HG02840 (cell line): ENCODE results near the gene DCBLD2.
"Not testable (repeated sequence)": the region's sequence is repeated elsewhere in the genome, so short reads cannot be mapped to it uniquely, and the experiment has no call there.

ENCODE experiments used
- ATAC-seq: cut with Tn5 transposase; IDR thresholded peaks from one replicate; pipeline ENCODE4 v1.9.1; 2021; ENCODE audit warnings: mild to moderate bottlenecking, moderate library complexity, moderate number of reproducible peaks; ENCODE audit not compliant: unreplicated experiment, low FRiP score

Gene DCBLD2

DNA sequence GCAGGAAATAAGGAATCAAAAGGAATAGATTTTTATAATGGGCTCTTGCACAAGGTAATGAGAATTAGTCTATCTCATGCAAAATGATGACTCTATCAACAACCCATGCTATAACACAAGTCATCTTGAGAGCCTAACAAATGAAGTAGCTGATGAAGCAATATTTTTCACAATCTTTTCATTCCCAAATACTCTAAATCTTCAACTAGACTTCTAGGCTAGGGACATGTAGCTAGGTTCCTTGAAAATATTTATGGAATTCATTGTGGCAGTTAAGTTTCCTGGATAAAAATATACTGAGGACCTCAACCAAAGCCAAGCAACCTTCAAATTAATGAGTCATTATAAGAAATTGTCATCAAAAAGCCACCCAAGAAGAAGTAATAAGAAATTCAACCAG lies 55.4 kb downstream of the DCBLD2 start:
- no peak for ATAC-seq

DNA sequence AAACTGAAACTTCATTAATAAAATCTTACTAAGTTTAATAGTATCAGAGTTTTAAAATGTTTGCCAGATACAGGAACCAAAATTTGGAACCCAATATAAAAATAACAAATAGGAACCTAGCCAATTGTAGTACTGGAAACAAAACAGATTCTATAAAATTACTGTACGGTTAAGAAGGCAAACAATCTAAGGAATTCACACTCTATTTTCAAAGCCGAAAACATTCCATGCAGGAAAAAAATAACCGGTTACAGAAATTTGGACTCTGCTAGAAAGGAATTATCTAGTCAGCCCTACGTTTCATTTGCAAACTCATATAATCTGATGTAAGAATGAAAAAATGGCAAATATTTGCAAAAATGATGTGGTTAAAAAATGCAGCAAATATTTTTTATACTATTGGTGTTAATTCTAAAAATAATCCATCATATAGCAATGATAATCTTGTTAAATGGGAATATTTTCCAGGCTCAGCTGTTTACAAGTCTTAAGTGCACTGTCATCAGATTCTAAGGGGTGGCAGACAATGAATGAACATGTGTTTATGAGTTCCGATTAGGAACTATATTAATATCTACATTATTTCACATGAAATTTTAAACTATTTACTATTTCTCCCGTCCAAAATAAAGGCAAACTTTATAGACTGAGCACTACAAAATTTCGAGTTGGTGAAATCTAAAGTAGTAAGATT lies 58.1 kb downstream of the DCBLD2 start:
- no peak for ATAC-seq

DNA sequence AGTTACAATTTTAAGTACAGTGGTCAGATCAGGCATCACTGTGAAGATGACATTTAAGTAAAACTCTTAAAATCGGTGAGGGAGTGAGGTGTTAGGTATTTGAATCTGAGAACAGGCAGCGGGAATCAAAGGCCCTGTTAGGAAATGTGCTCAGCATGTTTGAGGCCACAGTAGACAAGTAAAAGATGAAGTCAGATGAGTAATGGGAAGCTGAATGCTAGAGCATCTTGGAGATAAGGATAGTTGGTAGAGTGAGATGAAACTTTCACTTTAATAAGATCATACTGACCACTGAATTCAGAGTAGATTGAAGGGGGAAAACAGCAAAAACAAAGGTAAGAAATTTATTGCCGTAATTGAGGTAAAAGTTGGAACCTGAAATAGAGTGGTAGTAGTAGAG lies 61.6 kb downstream of the DCBLD2 start:
- no peak for ATAC-seq

DNA sequence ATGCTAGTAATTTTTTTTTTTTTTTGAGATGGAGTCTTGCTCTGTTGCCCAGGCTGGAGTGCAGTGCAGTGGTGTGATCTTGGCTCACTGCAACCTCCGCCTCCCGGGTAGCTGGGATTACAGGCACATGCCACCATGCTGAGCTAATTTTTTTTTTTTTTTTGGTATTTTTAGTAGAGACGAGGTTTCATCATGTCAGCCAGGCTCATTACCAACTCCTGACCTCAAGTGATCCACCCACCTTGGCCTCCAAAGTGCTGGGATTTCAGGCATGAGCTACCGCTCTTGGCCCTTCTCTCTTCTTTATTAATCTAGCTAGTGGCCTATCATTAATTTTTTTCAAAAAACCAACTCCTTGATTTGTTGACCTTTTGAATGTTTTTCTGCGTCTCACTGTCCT lies 70.4 kb downstream of the DCBLD2 start:
- ATAC-seq, result not testable (repeated sequence)

DNA sequence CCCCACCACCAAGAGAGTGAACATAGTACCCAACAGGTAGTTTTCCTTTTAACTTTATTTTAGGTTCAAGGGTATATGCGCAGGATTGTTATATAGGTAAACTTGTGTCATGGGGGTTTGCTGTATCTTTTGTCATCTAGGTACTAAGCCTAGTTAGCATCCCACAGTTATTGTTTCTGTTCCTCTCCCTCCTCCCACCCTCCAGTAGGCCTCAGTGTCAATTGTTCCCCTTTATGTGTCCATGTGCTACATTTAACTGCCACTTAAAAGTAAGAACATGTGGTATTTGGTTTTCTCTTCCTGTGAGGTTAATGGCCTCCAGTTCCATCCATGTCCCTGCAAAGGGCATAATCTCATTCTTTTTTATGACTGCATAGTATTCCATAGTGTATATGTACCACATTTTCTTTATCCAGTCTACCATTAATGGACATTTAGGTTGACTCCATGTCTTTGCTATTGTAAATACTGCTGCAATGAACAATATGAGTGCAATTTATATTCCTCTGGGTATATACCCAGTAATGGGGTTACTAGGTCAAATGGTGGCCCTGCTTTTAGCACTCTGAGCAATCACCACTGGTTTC lies 72.2 kb downstream of the DCBLD2 start:
- no peak for ATAC-seq

DNA sequence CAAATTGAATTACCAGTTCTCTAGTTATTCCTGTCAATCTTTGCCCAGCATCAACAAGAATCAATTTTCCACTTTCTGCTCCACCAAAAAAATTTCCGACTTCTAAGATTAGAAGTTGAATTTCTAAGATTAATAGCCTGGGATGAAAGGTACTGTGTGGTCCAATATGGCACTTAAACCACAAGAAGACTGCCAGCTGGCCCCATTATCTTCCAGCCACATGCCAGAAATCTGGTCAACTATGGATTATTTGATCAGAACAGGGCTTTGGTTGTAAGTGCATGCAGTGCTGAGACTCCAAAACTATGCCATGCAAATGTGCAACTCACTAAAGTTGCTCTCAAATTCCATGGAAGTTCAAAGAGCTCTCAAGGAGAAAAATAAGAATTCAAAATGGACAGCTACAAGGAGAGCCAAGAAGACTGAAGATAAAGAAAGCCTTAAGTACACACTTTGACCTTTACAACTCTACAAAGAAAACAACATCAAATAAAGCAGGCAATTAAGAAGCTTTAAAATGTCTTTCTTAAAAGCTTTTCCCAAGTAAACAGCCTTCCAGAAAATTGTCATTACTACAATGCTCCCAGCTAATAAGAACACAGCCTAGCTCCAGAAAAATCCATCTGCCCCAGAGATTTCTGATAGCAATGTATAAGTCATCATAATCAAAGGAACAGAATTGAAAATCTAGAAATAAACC lies 74.1 kb downstream of the DCBLD2 start:
- ATAC-seq, result no peak

DNA sequence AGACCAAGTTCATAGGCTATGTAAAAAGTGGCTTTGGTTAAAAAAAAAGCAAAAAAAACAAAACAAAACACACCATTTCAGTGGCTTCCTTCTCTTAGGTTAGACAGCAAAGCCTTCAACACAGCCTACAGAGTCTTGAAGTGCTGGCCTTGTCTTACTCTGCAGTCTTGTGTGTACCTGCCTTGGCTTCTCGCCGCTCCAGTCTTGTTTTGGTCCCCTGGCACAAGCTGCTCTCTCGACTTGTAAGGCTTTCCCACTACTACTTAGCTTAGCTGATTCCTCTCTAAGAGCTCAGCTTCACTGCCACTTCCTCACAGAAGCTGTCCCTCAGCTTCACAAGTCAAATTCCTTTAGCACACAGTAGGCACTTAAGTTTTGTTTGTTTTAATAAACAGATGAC lies 75.4 kb downstream of the DCBLD2 start:
- ATAC-seq, result no peak

DNA sequence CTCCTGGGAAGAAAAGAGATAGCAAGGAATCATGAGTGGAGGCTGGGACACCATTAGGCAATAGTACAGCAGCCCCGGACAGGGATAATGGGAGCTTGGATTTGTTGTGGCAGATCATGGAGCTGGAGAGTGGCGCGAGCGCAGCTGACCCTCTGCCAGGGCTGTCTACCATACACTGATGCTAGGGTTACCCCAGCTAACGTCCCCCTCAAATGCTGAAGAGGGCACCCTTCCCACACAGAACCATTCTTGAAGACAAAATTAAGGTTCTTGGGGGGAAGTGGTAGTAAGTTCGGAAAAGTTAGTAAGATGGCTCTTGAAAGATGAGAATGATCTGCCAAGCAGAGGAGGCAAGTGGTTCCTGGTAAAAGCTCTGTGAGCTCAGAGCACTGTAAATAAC lies 77.2 kb downstream of the DCBLD2 start:
- ATAC-seq, result no peak

DNA sequence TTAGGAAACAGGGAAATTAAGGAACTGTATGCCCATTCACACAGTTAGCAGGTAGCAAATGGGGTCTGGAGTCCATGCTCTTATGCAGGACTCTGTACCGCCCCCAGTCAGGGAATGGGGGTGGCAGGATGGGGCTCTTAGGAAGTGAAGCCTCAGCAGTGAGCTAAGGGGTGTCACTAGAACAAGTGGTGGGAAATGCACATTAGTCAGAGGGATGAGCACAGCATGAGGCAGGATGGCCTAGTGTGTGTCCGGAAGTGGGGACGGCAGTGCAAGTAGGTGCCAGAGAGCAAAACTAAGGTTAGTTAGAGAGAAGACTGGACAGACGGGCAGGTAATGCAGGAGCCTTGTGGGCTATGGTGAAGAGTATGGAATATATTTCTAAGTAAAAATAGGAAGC lies 77.7 kb downstream of the DCBLD2 start:
- ATAC-seq, result no peak

DNA sequence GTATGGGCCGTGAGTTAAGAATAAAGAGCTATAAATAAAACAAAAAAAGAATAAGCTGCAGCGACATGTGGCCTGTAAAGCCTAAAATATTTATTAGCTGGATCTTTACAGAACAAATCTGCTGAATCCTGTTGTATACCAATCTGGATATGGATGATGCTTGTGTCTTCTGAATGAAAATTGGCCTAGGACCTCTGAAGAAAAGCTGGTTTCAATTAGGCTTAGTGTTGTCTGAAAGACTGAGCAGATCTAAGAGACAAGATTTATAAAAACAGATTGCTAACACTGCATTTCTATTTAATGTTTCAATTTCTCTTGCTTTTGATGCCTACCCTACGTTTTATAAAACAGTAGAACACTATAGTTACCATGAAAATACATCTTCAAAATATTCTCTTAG lies 80.4 kb downstream of the DCBLD2 start:
- no peak for ATAC-seq

DNA sequence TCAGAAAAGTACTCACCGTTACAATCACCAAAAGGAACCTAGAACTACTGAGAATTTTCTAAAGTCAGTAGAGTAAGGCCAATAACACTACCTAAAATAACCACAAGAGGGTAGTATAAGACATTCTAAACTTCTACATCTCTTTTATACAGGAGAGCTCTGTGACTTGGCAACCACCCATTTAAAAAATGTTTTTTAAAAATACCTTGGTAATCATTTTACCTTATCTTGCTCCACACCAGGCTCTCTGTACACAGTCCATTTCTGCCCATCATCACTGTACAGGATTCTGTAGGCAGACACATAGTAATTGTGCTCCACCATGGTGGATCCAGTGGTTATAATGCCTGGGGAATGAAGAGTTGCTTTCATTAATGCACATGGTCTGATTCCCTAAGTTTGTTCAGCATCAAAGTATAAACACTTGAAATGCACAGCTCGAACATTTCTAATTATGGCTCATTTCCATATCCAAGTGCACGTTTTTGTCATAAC lies 83.9 kb downstream of the DCBLD2 start:
- peak; percentile 78 for ATAC-seq

DNA sequence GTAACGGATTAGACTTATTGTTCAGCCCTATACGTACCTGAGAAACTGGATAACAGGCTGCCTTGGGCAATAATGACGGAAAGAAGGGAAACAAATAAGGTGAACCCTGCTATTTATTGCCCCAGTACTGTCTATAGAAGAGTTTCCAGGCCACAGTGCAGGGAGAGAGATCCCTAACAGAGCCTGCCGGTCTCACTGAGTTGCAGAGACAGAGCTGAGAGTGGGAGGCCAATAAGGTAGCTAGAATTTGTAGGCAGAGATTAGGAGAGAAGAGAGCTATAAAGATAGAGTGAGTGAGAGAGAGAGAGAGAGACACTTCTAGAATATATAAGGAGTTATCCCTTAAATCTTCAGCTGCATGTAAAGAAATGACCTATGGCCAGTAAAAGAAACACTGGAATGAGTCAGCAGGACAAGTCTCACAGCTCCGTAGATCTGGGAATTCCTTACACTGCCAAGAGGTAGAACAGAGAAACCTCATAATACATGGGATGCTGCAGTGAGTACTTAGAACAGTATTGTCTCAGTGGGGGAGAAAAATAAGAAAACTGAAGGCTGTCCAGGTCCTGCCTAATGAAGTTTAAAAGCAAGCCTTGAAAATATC lies 86.6 kb downstream of the DCBLD2 start:
- ATAC-seq, result no peak

DNA sequence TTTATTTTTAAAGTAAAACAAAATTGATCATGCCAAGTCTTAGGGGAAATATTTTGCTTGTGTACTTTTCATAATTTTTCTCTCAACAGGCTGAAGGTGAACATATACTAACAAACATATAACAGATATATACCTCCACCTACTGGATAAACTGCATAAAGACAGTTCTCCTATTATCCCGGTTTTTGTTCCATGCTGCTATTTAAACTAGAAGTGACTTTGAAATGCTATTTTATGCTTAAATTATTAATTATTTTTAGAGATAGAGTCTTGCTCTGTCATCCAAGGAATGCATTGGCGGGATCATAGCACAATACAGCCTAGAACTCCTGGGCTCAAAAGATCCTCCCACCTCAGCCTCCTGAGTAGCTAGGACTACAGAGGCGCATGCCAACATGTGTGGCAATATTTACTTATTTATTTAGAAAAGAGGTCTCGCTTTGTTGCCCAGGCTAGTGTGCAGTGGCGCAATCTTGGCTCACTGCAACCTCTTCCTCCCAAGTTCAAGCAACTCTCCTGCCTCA lies 88.6 kb downstream of the DCBLD2 start:
- no peak for ATAC-seq

DNA sequence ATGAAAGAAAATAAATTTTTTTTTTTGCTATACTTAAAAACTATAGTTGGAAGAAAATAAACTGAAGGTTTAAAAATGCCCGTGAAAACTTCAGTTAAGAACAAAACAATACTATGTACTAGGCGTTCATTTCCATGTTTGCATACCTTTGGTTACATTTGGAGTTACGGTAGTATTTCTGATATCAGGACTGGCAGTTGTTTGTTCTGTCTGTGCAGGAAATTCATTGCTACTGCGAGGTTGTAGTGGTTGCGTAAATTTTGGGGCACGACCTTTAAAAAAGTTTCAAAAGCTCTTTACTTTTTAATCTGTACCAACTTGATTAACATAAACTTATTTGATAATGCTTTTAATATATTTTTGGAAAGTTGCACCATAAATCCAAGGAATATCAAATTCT lies 90.4 kb downstream of the DCBLD2 start:
- no peak for ATAC-seq

DNA sequence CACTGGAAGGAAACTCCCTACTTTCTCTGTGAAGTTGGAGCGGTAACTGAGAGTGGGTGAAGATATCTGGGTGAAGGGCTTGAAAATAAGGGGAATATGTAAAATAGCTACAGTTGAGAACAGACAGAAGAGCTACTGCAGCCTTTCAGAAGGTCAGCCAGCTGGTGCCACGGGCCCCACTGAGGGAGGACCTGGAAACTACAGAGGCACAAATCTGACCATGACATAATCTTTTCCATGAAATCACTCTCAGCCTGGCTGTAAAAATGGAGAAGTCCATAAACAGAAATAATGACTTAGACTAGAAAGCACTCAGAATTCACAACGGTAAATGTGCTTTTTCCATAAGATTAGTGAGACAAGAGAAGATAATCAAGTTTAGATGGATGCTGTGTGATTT lies 91.9 kb downstream of the DCBLD2 start:
- ATAC-seq, result no peak

DNA sequence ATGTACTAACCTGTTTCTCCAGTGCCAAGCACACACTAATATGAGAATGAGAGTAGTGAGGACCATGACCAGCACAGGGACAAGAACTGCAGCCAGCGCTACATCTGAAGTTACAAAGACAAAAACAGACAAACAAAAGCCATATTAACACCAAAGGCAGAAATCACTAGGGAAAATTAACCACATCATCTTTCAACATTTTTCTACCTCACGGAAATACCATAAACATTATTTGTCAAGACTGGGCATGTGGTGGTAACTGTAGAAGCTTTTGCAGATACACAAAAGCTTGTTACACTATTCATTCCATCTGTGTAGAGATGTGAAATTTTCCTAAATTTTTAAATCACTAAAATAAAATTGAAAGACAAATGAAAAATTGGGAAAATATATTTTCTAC lies 93.4 kb downstream of the DCBLD2 start:
- ATAC-seq, result no peak

DNA sequence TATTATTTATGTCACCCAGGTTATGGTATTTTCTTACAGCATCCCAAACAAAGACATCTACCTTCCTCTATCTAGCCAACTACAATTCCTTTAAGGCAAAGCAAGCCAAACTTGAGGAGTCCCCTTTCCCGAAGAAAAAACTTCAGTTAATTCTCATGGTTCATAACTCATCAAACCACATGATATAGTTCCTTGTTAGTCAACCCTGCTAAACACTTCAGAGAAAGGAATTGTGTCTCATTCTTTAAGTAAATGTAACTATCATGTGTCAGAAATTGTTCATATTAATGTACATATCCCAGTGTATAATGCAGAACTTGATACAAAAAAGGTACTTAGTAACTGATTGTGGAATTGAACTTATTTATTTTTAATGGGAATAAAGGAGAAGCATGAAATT lies 93.9 kb downstream of the DCBLD2 start:
- ATAC-seq, result no peak

DNA sequence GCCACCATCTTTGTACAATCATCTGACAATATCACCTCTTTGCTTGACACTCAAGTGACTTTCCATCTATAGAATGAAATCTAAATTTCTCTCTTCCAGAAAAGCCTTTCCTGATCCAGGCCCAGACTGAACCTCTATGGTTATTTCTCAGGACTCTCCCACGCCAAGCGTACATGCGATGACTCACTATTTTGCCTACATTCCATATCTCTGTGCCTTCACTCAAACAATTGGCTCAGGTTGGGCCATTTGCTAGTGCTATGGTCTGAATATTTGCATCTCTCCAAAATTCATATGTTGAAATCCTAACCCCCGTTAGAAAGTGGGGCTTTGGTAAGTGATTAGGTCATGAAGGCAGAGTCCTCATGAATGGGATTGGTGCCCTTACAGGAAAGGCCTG lies 94.5 kb downstream of the DCBLD2 start:
- no peak for ATAC-seq

DNA sequence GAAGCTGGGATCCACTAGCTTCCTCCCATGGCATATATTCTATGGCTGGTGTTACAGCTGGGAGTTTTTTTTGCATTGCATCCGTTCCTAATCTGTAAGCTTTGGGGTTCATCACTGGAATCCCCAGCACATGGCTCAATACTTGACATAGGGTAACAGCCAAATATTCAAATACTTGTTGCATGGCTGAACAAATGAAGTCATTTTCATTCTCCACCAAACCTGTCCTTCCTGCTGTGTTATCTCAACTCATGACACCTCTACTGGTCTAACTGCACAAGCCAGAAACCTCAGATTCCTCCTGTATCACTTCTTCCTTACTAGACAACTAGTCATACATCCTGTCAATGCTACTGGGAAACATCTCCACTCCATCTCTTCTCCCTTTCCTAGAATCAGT lies 95.0 kb downstream of the DCBLD2 start:
- ATAC-seq, result no peak

DNA sequence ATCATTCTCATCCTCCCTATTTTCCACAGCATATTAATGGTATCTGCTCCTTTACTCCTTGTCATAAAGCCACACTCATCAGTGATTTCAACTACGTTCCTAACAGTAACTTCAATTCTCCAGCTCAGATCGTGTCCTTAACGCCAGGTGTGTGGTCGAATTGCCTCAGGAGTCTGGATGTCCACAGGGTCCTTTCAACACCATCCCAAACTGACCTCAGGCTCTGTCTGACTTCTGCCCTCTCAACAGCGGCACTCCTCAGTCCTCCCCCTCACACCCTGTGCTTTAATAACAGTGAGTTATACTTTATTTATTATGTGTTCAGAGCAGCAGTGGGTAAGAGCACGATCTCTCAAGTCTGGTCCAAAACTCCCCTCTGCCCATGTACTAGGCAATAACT lies 95.9 kb downstream of the DCBLD2 start:
- ATAC-seq, result no peak

DNA sequence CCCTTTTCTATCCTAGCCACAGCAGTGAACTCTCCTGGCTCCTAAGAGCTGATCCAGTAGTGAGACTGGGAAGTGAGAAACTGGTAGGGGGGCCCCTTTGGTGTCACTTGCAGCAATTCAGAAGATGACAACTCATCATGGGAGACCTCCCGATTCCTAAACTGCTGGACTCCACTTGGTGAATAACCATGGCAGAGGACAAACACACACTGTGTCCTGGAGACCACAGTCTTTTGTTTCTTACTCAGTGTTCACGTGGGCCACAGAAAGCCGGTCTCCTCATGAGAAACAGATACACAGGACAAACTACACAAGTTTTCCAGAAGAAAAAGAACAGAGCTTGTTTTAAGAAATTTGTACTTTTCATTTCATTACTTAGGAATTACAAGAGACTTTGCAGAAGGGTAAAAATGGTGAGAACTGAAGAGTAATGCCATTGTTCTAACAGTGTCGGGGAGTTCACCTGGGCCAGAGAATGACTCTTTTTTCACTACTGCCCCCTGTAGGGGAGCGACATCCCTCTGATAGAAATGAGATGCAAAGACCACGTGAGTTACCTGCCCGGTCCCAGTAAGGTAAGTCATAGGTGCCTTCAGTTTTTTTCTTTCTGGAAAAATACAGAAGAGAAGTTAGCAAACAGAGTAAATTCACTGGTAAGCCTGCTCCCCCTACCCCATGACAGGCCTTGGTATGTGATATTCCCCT lies 100.3 kb downstream of the DCBLD2 start:
- ATAC-seq, result no peak
